PC-9 (cell line): ENCODE measurements around the gene CDR2L. TPM values are rescaled to one million over a fixed set of nuclear protein-coding genes. Genes with fewer than 3 reads are reported as not detected.
"Not testable (repeated sequence)": the region's sequence is repeated elsewhere in the genome, so short reads cannot be mapped to it uniquely, and the experiment has no call there.

Experiments
- BruUV-seq: library from RNA; stranded (reverse); fragments of 400-500 nt; replicated peaks from 2 replicates; lab custom pipeline; 2021; lab: Mats Ljungman, UMichigan
- CTCF ChIA-PET: fragments of 300-600 bp; sonication (Branson Sonifier 250); formaldehyde crosslinking; loops from one replicate; lab custom pipeline; 2022; ENCODE audit warnings: antibody characterized with exemption; lab: Charles Lee
- POLR2A ChIA-PET: fragments of 300-600 bp; sonication (Branson Sonifier 250); formaldehyde crosslinking; loops from one replicate; lab custom pipeline; 2022; ENCODE audit warnings: antibody characterized with exemption; ENCODE audit not compliant: unreplicated experiment; lab: Charles Lee
- DNase-seq, 2 experiments: peaks; one replicate each; pipeline versions ENCODE4 v3.0.0 to v3.0.0-alpha.2; 2015 to 2022; ENCODE audit warnings: mixed read lengths in 1 of 2
- H2AFZ ChIP-seq: fragments of 200-600 bp; sonication (generic); 2 replicates; pipeline ENCODE4 v1.8.1; 2017; ENCODE audit warnings: antibody characterized with exemption
- H3F3A ChIP-seq: fragments of 200-600 bp; sonication (generic); 2 replicates; pipeline ENCODE4 v1.8.1; 2017; ENCODE audit warnings: antibody characterized with exemption, mild to moderate bottlenecking, low read depth; ENCODE audit not compliant: insufficient read depth
- H3K27ac ChIP-seq: fragments of 200-600 bp; sonication (generic); 2 replicates; pipeline ENCODE4 v1.6.1; 2016; ENCODE audit warnings: mixed run types
- H3K27me3 ChIP-seq: fragments of 200-600 bp; sonication (generic); 2 replicates; pipeline ENCODE4 v1.6.1; 2016; ENCODE audit warnings: low read depth, mixed run types; ENCODE audit not compliant: insufficient read depth
- H3K36me3 ChIP-seq: fragments of 200-600 bp; sonication (generic); 2 replicates; pipeline ENCODE4 v1.6.1; 2016; ENCODE audit warnings: low read depth, mixed run types
- H3K4me1 ChIP-seq: fragments of 200-600 bp; sonication (generic); replicated peaks from 2 replicates; pipeline ENCODE4 v1.6.1; 2016; ENCODE audit warnings: mixed run types; ENCODE audit not compliant: insufficient read depth
- H3K4me2 ChIP-seq: fragments of 200-600 bp; sonication (generic); 2 replicates; pipeline ENCODE4 v1.6.1; 2017; ENCODE audit warnings: mixed run types
- H3K4me3 ChIP-seq: fragments of 200-600 bp; sonication (generic); 2 replicates; pipeline ENCODE4 v1.6.1; 2016; ENCODE audit warnings: mixed run types
- H3K79me2 ChIP-seq: fragments of 200-600 bp; sonication (generic); 2 replicates; pipeline ENCODE4 v1.6.1; 2017; ENCODE audit warnings: low read depth, mixed run types
- H3K9me2 ChIP-seq: fragments of 200-600 bp; sonication (generic); 2 replicates; pipeline ENCODE4 v1.8.1; 2017; ENCODE audit warnings: mild to moderate bottlenecking; ENCODE audit not compliant: insufficient read depth
- H3K9me3 ChIP-seq: fragments of 200-600 bp; sonication (generic); 2 replicates; pipeline ENCODE4 v1.8.1; 2016; ENCODE audit warnings: low read depth; ENCODE audit not compliant: insufficient read depth
- H4K20me1 ChIP-seq: fragments of 200-600 bp; sonication (generic); 2 replicates; pipeline ENCODE4 v1.8.1; 2017; ENCODE audit not compliant: insufficient read depth
- EZH2 ChIP-seq: fragments of 200-600 bp; sonication (generic); IDR thresholded peaks from 2 replicates; pipeline ENCODE4 v1.8.0; 2017; ENCODE audit warnings: antibody characterized with exemption, low read depth
- intact Hi-C: fragments of 100-400 bp; cut with micrococcal nuclease; formaldehyde crosslinking; loops from one replicate; pipeline ENCODE4 v1.10.0; 2022; ENCODE audit not compliant: unreplicated experiment
- total RNA-seq: library from RNA; stranded (reverse); gene quantifications from 2 replicates; pipeline ENCODE4 v1.2.3, GENCODE V29; 2021
- TF ChIP-seq, protein P1 (sequence below): fragments of 200-600 bp; sonication (generic); conservative IDR thresholded peaks from 2 replicates; pipeline ENCODE4 v1.6.1; 2017; ENCODE audit warnings: mixed run types, antibody characterized with exemption, mild to moderate bottlenecking, moderate library complexity

The CDR2L gene
- total RNA-seq, 1 experiment from 2014 or later: 15.1 TPM

DNA sequence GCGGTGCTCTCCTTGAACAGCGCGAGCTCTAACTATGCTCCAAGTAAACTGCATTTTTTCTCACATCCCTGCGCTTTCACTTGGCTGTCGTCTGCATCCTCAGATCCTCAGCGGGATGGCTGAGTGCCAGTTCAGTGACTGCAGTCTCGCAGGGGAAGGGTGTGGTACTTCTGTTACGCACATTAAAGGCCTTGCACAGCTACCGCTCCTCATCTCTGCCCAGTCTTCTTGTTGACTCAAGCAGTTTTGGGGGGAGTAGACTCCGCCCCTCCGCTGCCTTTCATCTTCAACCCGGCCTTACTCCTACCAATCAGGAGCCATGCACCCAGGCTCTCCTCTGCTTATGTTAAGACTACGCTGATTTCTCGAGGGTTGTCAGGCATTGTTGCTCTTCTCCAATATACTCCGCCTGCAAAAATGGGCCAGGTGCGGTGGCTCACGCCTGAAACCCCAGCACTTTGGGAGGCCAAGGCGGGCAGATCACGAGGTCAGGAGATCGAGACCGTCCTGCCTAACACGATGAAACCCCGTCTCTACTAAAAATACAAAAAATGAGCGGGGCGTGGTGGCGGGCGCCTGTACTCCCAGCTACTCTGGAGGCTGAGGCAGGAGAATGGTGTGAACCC is 49.3 kb downstream of the CDR2L start:
- Histone ChIP-seq H3K9me3 (no peaks in the 10 kb centered on the region), H3K4me2 (peak overlapping the region; percentile 72), H3K4me3 (no peak overlapping the region; the same call in 1 of the 2 replicates), H3K4me1 (peaks cover 30% of the 10 kb centered on the region), H3K9me2 (no peaks in the 10 kb centered on the region), H3K36me3 (peaks cover 11% of the 10 kb centered on the region; the same call in 1 of the 2 replicates), H3K27me3 (no peaks in the 10 kb centered on the region), H4K20me1 (no peaks in the 10 kb centered on the region), H2AFZ (no peak overlapping the region), H3F3A (peaks cover 46% of the 10 kb centered on the region), H3K27ac (0 out of 2 replicates have a peak overlapping the region, but pooled peaks have one; percentile 17), H3K79me2 (no peaks in the 10 kb centered on the region)
- no TSS peak for BruUV-seq
- DNase-seq: peak in 1 of 2 experiments; percentile 38
- TF ChIP-seq, protein P1, sequence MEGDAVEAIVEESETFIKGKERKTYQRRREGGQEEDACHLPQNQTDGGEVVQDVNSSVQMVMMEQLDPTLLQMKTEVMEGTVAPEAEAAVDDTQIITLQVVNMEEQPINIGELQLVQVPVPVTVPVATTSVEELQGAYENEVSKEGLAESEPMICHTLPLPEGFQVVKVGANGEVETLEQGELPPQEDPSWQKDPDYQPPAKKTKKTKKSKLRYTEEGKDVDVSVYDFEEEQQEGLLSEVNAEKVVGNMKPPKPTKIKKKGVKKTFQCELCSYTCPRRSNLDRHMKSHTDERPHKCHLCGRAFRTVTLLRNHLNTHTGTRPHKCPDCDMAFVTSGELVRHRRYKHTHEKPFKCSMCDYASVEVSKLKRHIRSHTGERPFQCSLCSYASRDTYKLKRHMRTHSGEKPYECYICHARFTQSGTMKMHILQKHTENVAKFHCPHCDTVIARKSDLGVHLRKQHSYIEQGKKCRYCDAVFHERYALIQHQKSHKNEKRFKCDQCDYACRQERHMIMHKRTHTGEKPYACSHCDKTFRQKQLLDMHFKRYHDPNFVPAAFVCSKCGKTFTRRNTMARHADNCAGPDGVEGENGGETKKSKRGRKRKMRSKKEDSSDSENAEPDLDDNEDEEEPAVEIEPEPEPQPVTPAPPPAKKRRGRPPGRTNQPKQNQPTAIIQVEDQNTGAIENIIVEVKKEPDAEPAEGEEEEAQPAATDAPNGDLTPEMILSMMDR: no peak
- intact Hi-C loops: loop anchor here (10.0 kb wide), 1 partner anchor 168 kb away; the partner anchor contains the start of gene NUP85
- ChIA-PET CTCF (interaction anchor here (0.9 to 1.4 kb wide), 2 partner anchors 75 to 123 kb away, joined by 4 to 8 read pairs; no protein-coding TSS in a partner anchor), POLR2A (interaction anchor here (0.6 kb wide), 1 partner anchor 1184 kb away, joined by 3 read pairs; no protein-coding TSS in a partner anchor)

DNA sequence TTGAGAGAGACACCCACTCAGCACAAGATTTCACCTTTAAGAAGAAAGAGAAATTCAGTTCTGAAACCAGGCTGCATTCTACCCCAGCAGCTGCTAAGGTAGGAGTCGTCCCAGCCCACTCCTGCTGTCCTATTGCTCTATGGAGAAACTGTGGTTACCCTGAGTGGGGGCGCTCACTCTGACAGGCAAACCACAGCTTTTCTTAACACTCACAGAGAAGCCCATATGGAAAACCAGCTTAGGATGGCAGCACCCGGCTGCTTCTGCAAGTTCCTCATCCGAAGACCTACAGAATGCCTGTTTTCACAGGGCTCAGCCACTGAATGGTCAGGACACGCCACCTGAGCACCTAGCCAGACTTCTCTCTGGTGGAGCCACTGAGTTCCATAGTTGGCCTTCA is 51.8 kb downstream of the CDR2L start:
- CTCF ChIA-PET: no interaction called here
- TF ChIP-seq EZH2: no peak
- TF ChIP-seq, protein P1: no peak
- DNase-seq: no peak
- no peaks in the 10 kb centered on the region for H3K9me2 ChIP-seq
- H3K4me1 ChIP-seq: peaks cover 15% of the 10 kb centered on the region
- H3K4me3 ChIP-seq: no peak overlapping the region
- H3K27me3 ChIP-seq: no peaks in the 10 kb centered on the region
- no peak overlapping the region for H3K27ac ChIP-seq
- H3K36me3 ChIP-seq: peaks cover 14% of the 10 kb centered on the region
- no peak overlapping the region for H3K4me2 ChIP-seq
- H4K20me1 ChIP-seq: no peaks in the 10 kb centered on the region
- POLR2A ChIA-PET: no interaction called here
- BruUV-seq: no TSS peak
- no peaks in the 10 kb centered on the region for H3K79me2 ChIP-seq
- H2AFZ ChIP-seq: no peak overlapping the region
- no peaks in the 10 kb centered on the region for H3K9me3 ChIP-seq
- peaks cover 39% of the 10 kb centered on the region for H3F3A ChIP-seq
- intact Hi-C loops: loop anchor here (10.0 kb wide), 1 partner anchor 166 kb away; the partner anchor contains the start of gene NUP85

DNA sequence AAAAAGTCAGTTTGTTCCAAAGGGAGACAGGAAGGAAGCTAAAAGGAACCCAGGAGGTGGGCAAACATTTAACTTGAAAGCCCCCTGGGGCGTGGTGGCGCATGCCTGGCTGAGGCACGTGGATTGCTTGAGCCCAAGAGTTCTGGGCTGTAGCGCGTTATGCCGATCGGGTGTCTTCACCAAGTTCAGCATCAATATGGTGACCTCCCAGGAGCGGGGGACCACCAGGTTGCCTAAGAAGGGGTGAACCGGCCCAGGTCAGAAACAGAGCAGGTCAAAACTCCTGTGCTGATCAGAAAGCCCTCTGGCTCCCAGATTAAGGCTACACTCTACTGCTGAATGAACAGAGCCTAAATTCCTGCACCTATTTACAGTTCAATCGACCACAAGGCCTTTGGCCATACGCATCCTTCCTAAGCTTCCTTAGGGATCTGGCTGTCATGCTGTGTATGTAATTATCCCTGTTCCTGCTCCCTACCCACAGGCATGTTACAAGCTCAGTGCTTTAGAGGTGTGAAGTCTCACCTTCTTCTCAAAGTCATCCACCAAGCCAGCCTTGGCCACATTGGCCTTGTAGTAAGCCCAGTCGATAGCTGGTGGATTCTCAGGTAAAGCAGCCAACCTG is 54.3 kb downstream of the CDR2L start:
- H3K4me2 ChIP-seq: no peak overlapping the region
- no peaks in the 10 kb centered on the region for H3K27me3 ChIP-seq
- peaks cover 19% of the 10 kb centered on the region for H3K79me2 ChIP-seq
- no peaks in the 10 kb centered on the region for H3K9me2 ChIP-seq
- intact Hi-C loops: no loop called here
- H3K4me1 ChIP-seq: peaks cover 6% of the 10 kb centered on the region; the same call in 1 of the 2 replicates
- H3K36me3 ChIP-seq: peaks cover 14% of the 10 kb centered on the region
- TF ChIP-seq, protein P1: no peak
- TF ChIP-seq EZH2: no peak
- H3F3A ChIP-seq: peaks cover 35% of the 10 kb centered on the region; the same call in 1 of the 2 replicates
- ChIA-PET POLR2A (interaction anchor here (0.6 kb wide), 1 partner anchor 15 kb away, joined by 15 read pairs; no protein-coding TSS in a partner anchor), CTCF (interaction anchor here (0.5 kb wide), 1 partner anchor 126 kb away, joined by 3 read pairs; no protein-coding TSS in a partner anchor)
- peaks cover 4% of the 10 kb centered on the region; the same call in 1 of the 2 replicates for H4K20me1 ChIP-seq
- no peaks in the 10 kb centered on the region for H3K9me3 ChIP-seq
- no peak overlapping the region for H2AFZ ChIP-seq
- BruUV-seq: no TSS peak
- H3K27ac ChIP-seq: no peak overlapping the region
- no peak for DNase-seq
- H3K4me3 ChIP-seq: no peak overlapping the region

DNA sequence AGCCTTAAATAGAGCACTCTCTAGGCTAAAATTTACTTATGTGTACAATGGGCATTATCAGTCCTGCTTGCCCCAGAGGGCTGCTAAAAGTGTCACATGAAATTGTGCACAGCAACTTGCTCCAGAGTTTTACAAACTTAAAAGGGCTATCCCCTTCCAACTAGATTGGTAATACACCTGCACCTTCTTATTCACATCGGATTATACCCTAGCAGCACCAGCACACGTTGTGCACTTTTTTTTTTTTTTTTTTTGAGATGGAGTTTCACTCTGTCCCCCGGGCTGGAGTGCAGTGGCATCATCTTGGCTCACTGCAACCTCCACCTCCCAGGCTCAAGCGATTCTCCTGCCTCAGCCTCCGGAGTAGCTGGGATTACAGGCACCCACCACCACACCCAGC is 56.4 kb downstream of the CDR2L start:
- CTCF ChIA-PET, H3K4me3 ChIP-seq, H3K9me3 ChIP-seq, BruUV-seq, H4K20me1 ChIP-seq, POLR2A ChIA-PET, H3K36me3 ChIP-seq, H3K27ac ChIP-seq, H3K9me2 ChIP-seq, H2AFZ ChIP-seq, H3K4me2 ChIP-seq, DNase-seq, intact Hi-C loops, H3K27me3 ChIP-seq: not testable (repeated sequence)
- Histone ChIP-seq H3F3A (peaks cover 28% of the 10 kb centered on the region; the same call in 1 of the 2 replicates), H3K79me2 (peaks cover 34% of the 10 kb centered on the region), H3K4me1 (peaks cover 16% of the 10 kb centered on the region)
